NCI-H82 treated with DMSO at 0.1 percent for 48 hours (cell line): Measurements from ENCODE around the gene SLC5A2.
"Not testable (repeated sequence)": the region's sequence is repeated elsewhere in the genome, so short reads cannot be mapped to it uniquely, and the experiment has no call there.

Experiments used
- DNase-seq: peaks from one replicate; lab custom pipeline; 2025; ENCODE audit not compliant: unreplicated experiment; lab: John Stamatoyannopoulos, UW

The SLC5A2 gene

DNA sequence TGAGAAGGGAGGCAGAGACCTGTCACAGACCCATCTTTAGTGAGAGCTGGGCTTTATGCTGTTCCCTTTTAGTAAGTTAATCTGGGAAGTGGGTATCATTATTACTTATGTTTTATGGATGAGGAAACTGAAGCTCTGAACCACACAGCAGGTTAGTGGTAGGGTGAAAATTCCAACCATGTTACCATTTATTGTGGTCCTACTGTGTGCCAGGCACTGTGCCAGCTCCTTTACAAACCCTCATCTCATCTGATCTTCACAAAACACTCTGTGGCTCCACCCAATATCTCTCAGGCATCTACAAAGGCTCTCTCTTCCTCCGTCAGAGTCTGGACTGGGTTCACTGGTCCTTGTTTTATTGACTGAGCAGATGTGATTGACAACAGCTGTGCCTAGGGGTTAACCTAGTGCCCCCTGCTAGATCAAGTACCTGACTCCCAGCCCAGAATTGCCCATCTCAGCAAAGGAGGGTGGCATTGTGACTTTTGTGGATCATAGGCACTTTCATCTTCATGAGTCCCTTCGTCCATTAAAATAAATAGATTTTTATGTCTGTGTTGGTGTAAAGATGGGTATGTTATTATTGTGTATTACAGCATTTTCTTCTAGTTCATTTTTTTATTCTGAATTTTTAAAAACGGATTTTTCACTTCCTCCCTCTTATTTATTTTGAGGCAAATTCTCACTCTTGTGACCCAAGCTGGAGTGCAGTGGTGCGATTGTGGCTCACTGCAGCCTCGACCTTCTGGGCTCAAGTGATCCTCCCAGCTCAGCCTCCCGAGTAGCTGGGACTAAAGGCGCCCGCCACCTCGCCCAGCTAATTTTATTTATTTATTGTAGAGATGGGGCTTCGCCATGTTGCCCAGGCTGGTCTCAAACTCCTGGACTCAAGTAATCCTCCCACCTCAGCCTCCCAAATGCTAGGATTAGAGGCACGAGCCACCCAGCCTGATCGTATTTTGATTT, 7.9 kb upstream of the SLC5A2 start:
- DNase-seq: no peak

DNA sequence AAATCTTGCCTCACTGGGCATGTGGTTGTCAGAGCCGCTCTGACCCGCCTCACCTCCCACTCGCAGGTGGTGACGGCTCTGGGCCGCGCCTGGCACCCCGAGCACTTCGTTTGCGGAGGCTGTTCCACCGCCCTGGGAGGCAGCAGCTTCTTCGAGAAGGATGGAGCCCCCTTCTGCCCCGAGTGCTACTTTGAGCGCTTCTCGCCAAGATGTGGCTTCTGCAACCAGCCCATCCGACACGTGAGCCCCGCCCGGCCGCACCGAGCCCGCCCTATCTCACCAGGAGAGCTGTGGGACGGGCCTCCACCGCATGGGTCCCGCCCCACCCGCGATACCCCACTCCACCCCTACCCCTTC, 7.0 kb upstream of the SLC5A2 start:
- DNase-seq: no peak

DNA sequence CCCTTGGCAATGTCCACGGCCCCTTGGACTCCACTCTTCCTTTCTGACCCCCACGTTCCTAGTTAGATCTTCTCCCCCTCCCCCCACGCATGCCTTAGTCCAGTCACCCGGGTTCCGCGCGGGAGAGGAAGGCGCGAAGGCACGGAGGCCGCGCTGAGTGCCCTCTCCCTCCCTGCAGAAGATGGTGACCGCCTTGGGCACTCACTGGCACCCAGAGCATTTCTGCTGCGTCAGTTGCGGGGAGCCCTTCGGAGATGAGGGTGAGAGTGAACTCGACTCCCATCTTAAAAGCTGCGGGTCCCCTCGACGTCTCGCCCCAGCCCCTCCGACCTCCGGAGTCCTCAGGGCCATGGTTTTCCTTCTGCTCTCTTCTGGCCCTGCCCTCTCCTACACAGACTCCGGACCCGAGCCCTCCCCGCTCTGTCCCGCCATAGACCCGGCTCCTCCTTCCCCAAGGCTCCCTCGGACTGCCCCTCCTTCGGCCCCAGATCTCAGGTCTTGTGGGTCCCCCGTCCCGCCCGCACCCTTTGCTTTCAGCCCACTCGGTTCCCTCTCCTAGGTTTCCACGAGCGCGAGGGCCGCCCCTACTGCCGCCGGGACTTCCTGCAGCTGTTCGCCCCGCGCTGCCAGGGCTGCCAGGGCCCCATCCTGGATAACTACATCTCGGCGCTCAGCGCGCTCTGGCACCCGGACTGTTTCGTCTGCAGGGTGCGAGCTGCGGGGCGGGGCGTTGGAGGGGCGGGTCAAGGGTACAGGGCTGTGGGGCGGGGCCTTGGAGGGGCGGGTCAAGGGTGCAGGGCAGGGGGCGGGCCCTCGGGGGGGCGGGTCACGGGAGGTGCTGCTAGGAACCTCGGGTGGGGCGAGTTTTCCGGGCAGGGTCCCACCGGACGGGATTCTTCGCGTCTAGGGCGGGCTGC, 6.4 kb upstream of the SLC5A2 start:
- DNase-seq: no peak

DNA sequence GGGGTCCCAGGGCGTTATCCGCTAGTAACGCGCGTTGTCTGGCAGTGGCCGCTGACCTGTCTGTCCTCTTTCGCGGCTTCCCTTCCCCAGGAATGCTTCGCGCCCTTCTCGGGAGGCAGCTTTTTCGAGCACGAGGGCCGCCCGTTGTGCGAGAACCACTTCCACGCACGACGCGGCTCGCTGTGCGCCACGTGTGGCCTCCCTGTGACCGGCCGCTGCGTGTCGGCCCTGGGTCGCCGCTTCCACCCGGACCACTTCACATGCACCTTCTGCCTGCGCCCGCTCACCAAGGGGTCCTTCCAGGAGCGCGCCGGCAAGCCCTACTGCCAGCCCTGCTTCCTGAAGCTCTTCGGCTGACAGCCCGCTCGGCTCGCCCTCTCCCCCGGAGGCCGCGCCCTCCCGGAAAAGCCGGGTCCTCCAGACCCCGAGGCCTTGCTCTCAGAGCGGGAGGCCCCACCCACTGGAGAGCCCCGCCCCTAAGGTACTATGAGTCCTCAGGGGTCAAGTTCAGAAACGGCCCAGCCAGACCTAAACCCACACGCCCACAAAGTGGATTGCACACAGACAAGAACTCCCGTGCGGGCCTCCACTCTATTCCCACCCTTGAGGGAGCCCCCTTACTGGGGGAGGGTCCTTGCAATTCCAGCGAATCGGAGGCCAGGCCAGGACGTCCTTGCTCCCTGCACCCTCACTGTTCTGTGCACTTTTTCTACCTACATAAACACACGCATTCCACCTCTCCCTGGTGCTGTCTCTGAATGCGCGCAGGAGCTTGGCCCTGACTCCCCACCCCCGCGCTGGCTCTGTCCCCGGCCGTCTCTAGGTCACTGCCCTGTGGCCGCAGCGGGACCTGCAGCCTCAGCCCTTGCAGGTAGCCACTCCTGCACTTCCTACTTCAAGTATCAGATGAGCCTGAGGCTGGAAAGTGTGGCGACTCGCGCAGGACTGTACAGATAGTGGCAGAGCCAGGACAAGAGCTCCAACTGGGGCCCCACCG, 5.4 kb upstream of the SLC5A2 start:
- DNase-seq: no peak

DNA sequence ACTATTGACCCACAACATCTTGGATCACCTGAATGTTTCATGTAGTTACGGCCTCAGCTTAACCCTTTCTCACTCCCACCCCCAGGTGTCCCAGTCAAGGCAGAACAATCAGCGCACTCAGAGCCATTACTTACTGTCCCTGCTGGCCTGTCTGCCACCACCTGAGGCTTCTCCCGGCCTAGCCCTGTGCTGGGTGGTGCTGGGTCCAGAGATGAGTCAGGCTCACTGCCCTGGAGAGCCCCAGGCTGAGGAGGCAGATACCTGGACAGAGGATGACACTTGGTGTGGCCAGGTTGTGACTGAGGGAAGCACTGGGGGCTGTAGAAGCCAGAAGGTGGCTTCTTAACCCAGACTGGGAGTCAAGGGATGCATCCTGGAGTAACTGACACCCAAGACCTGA, 4.0 kb upstream of the SLC5A2 start:
- no peak for DNase-seq

DNA sequence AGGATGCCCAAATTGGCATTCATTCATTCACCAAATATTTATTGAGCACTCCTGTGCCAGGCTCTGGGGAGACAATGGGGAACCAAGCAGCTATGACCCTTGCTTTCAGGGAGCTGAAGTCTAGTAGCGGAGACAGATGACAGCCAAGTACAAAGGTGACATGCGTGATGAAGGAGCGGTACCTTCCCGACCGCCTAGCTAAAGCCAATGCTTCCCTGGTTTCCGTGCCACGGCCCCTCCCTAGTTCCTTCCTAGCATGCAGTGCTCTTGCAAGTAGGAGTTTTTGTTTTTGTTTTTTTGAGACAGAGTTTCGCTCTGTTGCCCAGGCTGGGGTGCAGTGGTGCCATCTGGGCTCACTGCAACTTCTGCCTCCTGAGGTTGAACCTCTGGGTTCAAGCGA, 3.2 kb upstream of the SLC5A2 start:
- no peak for DNase-seq

DNA sequence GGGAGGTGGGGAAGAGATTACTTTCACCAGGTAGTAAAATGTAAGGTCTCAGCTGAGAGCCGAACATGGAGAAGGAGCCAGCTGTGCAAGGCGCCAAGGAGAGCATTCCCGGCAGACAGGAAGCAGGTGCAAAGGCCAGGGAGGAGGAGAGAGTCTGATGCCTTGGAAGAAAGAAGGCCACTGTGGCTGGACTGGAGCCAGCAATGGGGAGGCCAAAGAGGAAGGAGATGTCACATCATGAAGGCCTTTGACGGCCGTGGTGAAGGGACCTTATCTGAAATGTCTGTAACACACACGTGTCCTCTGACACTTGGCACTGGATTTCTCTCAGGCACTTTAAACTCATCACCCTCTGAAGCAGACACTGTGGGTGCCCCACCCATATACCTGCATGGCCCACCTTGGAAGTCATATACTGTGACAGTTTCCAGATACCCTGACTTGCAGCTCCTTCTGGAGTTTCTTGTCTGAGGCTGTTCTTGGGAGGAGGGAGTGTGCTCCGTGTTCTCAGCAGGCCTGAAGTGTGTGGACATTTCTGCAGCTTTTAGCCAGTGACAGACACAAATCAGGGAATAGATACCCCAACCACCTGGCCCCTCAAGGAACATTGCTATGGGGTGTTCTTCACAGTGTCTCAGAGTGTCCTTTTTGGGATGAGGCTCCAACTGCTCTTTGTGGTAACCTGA, 1.9 kb upstream of the SLC5A2 start:
- DNase-seq: no peak

DNA sequence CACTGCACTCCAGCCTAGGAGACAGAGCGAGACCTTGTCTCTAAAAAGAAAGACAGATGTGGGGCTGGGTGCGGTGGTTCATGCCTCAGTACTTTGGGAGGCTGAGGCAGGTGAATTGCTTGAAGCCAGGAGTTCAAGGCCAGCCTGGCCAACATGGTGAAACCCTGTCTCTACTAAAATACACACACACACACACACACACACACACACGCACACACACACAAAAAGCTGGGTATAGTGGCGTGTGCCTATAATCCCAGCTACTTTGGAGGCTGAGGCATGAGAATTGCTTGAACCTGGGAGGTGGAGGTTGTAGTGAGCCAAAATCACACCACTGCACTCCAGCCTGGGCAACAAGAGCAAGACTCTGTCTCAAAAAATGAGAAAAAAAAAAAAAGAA, 1.1 kb downstream of the SLC5A2 start:
- not testable (repeated sequence) for DNase-seq

DNA sequence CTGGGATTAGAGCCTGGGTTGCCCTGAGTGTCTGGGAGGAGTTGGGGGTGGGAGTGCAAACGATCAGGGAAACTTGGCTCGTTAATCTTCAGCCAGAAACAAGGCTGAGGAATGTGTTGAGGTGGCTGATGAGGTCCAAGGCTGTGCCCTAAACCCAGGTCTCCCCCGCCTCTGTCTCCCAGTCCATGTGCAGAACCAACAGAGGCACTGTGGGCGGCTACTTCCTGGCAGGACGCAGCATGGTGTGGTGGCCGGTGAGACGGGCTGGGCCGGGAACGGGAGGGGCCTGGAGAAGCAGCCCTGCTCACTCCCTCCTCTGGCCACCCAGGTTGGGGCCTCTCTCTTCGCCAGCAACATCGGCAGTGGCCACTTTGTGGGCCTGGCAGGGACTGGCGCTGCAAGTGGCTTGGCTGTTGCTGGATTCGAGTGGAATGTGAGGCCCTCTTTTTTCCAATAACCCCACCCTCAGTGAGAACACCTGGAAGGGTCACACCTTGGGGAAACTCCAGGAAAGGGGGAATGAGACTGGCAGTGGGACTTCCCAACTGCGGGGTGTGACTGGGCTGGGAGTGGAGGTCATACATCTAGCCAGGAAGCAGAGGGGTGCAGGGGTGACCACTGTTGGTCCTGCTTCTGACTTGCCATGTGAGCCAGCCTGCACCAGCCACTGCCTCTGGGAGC, 1.7 kb downstream of the SLC5A2 start:
- DNase-seq: no peak

DNA sequence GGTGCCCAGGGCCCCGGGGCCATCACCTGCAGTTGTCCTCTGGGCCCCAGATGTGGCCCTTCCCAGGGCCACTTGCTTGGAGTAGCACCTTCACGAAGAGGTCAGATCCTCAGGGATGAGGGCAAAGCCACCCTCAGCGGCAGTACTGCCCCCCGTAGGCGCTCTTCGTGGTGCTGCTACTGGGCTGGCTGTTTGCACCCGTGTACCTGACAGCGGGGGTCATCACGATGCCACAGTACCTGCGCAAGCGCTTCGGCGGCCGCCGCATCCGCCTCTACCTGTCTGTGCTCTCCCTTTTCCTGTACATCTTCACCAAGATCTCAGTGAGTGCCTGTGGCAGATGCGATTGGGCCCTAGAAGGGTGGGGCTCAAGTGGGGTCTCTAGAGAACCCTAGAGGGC, 2.6 kb downstream of the SLC5A2 start:
- DNase-seq: no peak

DNA sequence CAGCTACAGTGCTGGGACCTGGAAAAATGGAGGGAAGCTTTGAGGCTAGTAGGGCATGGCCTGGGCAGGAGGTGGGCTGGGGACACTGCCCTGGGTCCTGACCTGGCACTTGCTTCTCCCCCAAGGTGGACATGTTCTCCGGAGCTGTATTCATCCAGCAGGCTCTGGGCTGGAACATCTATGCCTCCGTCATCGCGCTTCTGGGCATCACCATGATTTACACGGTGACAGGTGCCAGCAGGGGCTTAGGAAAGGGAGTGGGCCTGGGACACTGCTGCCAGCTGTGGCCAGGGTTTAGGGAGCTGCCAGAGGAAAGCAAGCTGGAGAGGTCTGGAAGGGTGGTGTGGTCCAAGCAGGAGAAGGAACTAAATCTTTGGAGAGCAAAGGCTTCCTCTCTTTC, 3.1 kb downstream of the SLC5A2 start:
- no peak for DNase-seq

DNA sequence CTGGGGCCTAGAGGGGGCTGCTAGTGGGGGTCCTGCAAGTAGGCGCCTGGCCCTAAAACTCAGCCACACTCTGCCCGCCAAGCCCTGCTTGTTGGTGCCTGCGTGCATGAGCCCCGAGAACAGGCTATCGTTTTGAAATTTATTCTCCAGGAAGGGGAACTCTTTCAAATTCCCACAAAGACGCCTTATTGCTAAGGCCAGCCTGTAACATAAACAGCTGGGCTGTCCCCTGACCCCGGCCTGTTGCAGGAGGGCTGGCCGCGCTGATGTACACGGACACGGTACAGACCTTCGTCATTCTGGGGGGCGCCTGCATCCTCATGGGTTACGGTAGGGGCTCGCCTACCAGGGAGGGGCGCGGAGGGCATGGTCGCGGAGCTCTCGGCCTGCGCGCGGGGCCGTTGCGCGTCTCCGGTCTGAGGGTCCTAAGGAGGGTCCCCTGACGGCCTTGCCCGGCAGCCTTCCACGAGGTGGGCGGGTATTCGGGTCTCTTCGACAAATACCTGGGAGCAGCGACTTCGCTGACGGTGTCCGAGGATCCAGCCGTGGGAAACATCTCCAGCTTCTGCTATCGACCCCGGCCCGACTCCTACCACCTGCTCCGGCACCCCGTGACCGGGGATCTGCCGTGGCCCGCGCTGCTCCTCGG, 4.3 kb downstream of the SLC5A2 start:
- no peak for DNase-seq

DNA sequence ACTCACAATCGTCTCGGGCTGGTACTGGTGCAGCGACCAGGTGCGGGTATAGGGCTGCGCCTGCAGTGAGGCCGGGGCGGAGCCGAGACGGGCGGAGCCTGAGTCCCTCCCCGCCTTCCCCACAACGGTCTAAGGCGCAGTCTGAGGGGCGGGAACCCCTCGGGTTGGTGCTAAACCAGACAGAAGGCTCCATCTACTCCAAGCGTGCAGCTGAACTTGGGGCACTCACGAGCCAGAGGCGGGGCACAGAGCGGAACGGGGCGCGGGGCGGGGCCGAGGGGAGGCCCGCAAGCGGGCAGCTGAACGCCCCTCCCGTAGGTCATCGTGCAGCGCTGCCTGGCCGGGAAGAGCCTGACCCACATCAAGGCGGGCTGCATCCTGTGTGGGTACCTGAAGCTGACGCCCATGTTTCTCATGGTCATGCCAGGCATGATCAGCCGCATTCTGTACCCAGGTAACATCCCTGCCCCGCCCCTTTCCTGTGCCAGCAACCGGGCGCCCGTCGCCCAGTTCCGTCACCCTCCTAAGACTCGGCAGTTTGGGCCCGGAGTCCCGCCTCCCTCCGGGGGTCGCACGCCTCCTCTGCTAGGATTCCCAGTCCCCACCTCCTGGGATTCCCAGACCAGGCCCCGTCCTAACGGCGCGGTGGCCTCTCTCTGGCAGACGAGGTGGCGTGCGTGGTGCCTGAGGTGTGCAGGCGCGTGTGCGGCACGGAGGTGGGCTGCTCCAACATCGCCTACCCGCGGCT, 5.0 kb downstream of the SLC5A2 start:
- no peak for DNase-seq

DNA sequence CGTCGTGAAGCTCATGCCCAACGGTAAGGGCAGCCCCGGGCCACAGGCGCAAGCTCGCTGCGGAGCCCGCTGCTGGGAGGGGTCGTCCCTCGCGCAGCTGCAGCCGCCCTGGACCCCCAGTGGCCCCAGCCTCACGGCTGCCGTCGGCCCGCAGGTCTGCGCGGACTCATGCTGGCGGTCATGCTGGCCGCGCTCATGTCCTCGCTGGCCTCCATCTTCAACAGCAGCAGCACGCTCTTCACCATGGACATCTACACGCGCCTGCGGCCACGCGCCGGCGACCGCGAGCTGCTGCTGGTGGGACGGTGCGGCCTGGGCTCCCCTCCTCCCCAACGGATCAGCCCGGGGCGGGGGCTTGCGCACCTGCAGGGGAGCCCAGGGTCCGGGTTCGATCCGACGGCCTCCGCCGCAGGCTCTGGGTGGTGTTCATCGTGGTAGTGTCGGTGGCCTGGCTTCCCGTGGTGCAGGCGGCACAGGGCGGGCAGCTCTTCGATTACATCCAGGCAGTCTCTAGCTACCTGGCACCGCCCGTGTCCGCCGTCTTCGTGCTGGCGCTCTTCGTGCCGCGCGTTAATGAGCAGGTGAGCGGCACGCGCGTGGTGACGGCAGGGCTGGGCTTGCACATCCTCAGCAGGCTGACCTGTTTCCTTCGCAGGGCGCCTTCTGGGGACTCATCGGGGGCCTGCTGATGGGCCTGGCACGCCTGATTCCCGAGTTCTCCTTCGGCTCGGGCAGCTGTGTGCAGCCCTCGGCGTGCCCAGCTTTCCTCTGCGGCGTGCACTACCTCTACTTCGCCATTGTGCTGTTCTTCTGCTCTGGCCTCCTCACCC, 5.8 kb downstream of the SLC5A2 start:
- DNase-seq: no peak

DNA sequence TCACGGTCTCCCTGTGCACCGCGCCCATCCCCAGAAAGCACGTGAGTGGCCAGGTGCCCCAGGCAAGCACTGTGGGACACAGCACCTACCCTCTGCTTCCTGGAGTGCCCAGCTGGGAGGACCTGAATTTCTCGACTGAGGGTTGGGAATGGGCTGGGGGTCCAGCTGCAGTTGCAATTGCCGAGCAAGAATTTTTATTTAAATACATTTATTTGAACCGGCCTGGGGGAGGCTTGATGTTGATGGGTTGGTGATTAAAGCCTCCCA, 6.3 kb downstream of the SLC5A2 start:
- no peak for DNase-seq

DNA sequence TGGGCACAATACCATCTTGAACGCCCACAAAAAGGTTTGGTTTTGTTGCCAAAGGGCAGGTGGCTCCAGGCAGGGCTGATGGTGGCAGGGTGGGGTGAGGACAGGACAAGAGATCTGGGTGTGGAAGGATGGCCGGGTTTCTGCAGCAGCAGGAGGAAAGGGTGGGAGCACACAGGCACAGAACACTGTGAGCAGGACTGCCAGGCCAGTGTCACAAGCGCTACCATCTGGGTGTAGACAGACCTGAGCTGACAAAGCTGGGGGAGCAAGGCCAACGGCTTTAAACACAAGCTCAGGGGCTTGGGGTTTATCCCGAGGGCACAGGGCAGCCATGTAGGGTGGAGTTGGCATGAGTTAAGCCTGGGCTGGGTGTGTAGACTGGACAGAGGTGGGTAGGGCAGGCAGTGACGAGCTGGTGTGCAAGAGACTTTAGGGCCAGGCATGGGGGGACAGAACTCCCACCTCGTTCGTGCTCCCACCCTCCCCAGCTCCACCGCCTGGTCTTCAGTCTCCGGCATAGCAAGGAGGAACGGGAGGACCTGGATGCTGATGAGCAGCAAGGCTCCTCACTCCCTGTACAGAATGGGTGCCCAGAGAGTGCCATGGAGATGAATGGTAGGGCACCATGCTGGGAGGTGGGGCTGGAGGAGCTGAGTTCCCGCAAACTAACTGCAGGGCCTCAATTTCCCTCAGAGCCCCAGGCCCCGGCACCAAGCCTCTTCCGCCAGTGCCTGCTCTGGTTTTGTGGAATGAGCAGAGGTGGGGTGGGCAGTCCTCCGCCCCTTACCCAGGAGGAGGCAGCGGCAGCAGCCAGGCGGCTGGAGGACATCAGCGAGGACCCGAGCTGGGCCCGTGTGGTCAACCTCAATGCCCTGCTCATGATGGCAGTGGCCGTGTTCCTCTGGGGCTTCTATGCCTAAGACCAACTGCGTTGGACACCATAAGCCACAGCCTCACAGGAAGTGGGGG, 7.0 kb downstream of the SLC5A2 start:
- DNase-seq: no peak
